Measurements from ENCODE around the gene ADARB2. TPM values are rescaled to one million over a fixed set of nuclear protein-coding genes. Genes with fewer than 3 reads are reported as not detected.

Gene ADARB2
- total RNA-seq, 1 donor from 2014 or later: 0.10 TPM

DNA sequence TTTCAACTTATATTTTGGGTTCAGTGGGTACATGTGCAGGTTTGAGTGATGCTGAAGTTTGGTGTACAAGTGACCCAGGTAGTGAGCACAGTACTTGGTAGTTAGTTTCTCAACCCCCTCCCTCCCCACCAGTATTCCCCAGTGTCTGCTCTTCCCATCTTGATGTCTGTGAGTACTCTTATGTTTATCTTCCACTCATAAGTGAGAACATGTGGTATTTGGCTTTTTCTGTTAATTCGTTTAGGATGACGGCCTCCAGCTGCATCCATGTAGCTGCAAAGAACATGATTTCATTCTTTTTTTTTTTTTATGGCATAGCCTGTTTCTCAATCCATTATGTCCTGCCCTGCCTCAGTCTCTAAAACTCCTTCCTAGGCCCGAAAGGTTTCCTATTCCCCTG, 459.0 kb downstream of the ADARB2 start:
- peak; percentile 54 for DNase-seq

DNA sequence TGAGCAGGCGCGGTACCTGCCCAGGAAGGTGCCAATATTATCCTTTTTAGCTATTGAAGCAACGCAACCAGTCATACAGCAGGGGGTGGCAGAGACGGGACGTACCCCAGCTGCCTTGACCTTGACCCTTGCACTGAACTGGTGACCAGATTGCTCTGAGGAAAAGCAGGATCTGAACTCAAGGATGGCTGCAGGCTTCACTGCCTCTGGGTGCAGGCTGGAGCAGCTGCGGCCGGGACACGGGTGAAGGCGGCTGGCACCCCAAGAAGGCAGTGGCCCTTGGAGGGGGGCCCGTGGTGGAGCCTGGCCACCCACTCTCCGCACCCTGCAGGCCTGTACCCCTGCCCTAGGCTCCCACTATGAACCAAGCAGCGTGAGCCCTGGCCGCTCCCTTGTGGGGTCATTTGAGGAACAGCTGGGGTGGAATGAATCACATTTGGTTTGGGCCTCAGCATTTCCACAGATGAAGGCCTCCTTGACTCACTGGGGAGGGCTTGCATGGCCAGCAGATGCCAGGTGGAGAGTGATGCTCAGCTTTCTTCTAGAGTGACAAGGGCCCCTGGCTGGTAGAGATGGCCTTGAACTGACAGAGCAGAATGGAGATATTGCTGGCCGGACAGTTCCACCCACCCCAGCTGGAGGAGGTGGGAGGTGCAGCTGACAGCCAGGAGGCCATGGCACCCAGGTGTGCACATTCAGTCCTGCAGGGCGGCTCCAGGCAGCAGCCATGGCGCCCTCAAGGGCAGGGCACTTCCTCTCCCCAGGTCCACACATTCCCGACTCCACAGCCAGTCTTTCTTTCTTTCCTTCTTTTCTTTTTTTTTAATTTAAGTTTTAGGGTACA, 462.4 kb downstream of the ADARB2 start:
- DNase-seq: no peak

DNA sequence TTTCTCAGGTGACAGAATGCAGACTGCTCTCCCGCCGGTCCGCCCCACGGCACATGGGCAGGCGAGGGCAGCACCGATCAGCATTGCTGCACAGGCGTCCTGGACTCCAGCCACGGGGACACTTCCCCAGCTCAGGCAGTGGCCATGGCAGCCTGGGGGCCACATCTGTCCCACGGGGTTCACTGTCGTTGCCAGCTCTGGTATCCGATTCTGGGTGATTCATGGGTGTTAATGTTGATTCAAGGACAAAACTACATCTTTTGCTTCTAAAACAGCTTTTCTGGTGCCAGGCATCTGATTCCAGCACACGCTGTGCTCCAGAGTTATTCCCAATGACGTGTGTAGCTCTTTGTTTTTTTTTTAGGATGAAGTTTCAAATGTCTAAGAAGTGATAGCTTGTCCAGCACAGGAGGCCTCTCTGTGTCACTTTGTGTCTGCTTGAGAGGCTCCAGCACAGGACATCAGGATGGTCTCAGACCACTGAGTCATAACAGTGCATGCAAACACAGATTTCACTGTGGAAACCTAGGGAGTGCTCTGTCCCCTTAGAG, 463.1 kb downstream of the ADARB2 start:
- DNase-seq: no peak

DNA sequence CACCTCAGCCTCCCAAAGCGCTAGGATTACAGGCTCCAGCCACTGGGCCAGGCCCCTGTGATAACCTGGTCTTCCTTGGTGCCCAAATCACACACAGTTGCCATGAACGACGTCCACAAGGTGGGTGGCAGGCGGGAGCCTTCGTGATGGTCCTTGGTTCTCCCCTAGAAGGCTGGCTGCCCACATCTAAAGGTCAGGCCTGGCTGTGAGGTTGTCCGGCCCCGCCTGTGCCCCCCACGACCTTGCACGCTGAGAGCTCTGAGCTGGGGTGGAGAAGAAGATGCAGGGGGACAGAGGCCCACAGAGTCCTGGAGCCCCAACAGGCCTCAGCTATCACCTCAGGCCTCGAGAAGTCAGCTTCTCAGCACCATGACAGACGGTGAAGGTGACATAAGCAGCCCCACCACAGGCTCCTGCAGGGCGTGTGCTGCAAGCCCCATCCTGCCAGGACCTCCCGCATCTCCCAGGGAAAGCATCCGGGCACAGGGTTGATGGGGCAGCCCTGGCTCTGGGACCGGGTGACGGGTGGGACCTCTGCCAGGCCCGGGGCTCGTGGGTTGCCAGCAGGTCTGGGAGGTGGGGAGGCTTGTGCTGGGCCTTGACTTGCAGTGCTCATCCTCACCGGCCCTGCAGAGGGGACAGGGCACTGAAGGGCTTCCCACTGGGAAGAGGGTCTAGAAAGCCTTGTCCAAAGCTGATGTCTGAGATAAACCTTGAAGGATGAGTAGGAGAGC, 463.8 kb downstream of the ADARB2 start:
- no peak for DNase-seq

DNA sequence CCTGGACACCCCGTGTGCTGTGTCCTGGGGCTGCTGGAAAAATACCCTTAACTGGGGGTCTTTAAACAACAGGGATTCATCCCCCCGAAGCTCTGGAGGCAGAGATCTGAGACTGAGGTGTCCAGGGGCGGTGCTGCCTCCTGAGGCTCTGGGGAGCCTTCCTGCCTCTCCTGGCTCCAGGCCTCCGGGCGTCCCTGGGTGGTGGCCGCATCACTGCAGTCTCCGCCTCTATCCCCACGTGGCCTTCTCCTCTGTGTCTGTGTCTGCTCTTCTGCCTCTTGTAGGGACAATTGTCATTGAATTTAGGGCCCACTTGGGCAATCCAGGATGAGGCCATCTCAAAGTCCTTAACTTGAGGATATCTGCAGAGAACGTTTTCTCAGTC, 464.6 kb downstream of the ADARB2 start:
- DNase-seq: no peak

DNA sequence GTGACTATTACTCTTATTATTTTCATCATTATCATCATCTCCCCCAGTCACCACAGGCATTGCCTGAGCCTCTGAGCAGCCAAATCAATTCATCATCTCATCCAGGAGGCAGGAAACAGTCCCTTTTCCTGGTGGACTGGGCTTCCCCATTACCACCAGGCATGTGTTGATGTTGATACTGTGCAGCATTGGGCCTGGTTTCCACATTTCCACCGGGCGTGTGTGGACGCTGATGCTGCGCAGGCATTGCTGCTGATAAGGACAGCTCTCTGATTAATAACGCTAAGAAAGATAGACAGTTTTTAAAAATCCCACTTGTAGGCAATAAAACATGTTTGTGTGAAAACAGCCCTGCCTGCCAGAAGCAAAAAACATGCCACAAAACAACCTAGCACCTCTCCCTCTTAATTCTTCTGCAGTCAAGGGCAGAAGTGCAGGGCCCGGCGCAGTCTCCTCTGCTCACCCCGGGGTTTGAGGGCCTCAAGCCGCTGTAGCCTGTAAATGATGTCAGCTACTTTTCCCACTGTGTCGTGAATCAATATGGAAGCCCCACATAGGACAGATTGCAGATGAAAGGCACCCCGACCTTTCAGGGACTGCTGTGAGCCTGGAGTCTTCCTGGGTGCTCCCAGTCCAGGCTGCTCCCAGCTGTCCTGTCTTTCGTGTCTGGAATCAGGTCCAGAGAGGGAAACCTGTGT, 465.1 kb downstream of the ADARB2 start:
- no peak for DNase-seq

DNA sequence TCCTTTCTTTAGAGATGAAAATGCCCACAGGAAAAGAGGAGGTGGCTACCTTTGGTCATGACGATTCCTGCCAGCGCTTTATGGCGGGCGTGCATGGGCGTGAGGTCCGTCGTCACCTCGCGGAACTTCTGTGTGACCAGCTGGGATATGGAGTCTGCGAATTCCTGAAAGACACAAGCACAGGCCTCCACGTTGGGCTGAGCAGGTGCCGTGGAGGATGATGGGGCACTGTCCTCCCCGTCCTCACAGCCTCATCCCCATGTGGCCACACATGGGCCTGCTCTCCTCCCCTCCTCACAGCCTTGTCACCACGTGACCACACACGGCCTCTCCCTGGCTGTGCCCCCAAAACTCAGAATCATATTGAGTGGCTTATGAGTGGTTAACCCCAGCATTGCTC, 466.4 kb downstream of the ADARB2 start:
- no peak for DNase-seq

DNA sequence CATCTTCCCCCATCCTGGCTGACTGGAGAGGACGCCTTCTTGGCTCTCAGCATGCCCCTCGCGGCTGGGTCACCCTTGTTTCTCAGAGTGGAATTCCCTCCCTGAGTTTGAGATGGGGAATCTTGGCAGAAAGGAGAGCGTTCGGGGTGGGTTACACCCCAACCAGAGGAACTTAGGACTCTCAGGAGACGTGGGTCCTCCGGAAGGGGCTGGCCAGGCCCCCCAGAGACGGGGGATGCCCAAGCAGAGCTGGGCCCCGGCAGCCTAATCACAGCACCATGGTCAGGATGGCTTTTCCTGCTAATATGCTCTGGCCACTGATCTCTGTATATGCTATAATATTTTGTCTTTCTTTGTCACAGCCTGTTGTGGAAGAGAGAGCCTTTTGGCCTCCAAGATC, 466.8 kb downstream of the ADARB2 start:
- DNase-seq: no peak

DNA sequence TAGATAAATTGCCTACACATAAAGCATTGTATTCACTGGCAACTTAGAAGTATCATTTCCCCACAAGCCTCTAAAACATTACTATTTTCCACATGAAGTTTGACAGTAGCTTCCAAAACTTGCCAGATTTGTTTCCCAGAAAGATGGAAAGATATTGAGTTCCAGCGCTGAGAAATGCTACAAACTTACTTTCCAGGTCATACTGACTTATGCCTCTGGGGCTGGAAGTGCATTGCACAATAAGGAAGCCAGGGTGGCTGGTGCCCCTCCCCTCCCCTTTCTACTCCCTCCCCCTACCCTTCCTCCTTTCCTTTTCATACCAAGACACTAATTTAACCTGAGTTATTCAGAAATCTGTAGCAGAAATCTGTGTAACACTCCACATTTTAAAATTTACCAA, 468.5 kb downstream of the ADARB2 start:
- no peak for DNase-seq

DNA sequence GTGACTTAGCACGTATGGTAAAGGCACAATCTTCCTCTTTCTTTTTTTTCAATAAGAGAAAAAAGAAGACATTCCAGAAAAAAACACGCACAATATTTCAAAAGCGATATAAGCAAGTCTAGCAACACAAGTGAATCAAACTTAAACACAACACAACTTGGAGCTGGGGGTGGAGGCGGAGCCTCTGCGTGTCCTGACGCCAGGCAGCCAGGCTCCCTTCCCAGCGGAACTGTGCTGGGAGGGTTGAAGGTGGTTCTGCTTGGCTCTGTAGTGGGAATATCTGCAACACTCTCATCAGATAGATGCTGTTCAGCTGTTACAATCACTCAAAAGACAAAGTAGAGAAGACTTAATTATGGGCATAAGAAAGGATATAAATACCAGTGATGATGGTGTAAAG, 469.8 kb downstream of the ADARB2 start:
- DNase-seq: peak; percentile 40

DNA sequence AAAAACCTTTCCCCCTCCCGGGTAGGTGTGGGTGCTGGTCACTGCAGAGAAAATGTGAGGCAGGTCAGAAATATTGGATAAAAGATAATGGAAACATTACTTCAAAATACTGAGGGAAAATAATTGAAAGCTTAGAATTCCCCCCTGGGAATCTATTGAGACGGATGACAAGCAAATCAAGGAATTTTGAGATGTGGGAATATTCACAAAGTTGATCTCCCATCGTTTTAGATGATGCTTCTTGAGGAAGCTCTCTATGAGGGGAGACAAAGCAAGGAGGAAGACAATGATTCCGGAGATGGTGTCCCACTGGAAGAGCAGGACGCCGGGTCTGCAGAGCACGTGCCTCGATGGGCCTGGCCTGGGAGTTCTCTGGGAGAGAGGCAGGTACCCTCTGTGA, 470.2 kb downstream of the ADARB2 start:
- no peak for DNase-seq

DNA sequence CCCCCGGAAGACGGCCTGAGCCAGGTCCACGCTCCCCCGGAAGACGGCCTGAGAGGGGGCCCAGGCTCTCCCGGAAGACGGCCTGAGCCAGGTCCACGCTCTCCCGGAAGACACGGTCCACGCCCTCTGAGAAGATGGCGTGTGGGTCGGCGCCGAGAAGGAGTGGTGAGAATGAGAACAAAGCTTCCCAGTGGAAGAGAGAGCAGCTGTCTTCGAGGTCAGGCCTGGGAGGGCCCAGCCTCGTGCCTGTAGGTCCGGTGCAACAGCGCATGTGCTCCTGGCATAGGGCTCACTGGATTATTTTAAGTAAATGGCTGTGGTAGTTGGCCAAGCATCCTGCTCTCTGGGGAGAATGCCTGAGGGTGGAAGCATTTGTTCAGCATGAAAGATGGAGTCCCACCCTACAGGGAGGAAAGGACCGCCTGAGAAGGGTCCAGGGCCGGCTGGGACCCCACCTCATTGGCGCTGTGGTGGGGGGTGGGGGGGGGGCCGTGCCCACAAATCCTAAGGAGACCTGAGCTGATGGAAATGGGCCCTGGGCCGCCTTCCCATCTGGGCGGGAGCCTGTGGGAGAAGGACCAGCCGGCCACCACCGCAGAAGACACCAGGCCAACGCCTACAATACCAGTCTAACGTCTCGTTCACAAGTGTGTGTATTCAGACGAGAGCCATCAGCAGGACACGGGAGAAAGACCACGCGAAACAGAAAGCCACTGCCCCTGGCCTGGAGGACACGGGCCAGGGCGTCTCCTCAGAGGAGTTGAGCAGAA, 471.1 kb downstream of the ADARB2 start:
- DNase-seq: no peak

DNA sequence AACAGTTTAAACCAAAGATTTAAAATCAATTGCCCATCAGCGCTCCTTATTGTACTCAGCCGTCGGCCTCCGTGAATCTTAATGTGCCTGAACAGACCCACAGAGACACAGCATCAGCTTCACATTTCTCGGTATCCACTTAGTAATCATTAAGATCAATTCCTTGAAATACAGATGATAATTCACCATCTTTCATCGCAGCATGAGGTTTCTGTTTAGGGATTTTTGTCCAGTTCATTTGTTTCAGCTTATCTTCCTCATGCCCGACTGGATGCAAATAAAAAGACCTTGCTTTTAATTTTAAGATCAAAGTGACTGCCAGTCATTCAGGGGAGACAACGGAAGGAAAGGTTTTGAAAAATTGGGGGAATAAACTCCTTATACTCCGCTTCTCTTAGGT, 473.3 kb downstream of the ADARB2 start:
- DNase-seq: no peak

DNA sequence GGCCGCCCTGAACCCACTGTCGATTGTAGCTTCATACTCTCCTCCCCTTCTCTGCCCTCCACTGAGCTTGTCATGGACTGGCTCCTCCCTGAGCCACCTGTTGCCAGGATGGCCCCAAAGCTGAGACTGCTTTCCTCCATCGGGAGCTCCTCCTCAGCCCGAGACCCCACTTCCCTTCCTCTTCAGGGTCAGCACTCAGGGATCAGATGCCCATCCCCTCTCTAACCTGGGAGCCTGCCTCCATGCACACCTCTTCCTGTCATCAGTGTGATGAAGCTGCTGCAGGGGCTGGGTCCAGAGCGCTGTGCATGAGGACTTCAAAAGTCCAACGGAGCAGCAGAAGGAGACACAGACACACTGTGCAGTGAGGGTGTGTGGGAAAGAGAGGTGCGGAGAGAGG, 480.1 kb downstream of the ADARB2 start:
- DNase-seq: no peak

DNA sequence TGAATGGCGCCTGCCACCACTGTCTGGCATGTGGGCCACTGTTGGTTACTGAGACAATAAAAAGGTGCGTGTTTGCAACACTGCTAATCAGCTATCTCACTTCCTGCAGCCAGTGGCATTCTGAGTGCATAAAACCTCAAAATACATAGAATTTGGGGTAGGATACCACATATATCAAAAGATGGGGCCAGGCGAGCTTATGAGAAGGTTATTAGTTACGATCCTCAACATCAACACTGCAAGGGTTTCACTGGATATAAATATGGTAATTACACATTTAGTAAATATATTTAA, 480.9 kb downstream of the ADARB2 start:
- DNase-seq: no peak

DNA sequence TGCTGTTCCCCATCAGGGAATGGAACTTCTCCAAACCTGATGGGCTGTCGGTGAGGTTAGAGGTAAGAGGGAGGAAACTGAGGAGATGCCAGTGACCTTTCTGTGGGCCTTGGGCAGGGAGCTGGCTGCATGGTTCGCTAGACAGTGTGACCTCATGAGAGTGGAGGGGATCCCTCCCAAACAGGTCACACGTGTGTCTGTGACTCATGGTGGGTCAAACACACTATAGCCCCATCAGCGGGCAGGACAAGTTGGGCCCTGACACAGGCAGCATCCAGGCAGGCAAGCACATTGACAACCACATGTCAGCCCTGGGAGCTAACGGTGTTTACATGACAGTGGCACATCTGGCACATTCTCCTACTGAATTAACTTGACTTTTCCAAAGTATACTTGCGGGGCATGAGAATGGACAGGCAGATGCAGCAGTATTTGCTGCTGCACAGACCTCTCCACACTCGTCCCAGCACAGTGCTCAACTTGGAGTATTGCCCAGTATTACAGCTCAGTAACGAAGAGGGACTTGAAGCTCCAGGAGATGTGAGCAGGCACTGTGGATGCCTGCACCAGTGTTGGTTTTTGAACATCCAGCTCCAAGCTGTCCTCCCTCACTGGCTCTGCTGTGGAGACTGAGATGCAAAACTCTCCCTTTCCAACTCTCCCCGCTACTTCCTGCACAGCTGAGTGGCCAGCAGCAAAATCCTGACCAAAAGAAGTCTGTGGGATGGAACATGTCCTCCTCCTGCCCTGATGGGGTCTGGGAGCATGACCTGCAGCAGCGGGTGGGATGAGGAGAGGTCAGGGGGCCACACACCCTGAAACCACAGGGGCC, 481.5 kb downstream of the ADARB2 start:
- no peak for DNase-seq

DNA sequence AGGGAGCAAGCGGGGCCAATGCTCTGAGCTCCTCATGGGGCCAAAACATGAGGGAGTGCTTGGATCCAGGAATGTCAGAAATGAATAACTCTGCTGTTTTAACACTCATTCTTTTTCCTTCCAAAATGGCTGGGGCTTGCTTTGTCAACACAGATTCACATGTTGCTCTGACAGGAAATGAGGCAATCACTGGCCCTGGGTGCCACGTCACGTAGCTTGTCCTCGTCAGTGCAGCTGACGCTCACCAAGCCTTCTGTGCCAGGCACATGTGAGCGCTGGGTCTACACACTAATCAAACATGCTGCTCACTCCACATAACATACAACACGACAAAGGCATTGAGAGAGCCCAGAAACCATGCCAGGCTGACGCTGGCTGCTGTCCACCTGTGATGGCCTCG, 482.2 kb downstream of the ADARB2 start:
- no peak for DNase-seq

DNA sequence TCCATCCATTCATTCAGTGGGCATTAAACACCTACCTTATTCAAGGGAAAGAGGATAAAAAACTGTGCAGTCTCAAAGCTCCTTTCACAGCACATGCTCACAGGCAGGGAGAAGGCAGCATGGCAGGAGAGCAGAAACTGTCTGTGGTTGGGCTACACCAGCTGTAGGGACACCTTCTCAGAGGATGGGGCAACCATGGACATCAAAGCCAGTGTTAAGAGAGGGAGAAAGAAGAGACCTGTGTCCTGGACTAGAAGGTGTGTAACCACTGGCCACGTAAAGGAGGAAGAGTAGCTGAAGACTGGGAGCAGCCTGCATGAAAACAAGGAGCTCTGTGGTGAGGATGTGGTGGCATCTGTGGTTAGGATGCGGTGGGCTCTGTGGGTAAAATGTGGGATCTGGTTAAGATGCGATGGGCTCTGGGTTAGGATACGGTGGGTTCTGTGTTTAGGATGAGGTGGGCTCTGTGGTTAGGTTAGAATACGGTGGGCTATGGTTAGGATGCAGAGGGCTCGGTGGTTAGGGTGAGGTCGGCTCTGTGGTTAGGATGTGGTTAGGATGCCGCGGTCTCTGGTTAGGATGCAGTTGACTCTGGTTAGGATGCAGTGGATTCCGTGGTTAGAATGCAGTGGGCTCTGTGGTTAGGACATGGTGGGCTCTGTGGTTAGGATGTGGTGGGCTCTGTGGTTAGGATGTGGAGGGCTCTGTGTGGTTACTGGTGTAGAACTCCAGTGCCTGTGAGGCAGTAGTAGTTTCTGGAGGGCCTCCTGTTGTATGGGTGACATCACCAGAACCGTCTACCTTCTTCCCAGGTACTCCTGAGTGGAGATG, 483.6 kb downstream of the ADARB2 start:
- DNase-seq: no peak

DNA sequence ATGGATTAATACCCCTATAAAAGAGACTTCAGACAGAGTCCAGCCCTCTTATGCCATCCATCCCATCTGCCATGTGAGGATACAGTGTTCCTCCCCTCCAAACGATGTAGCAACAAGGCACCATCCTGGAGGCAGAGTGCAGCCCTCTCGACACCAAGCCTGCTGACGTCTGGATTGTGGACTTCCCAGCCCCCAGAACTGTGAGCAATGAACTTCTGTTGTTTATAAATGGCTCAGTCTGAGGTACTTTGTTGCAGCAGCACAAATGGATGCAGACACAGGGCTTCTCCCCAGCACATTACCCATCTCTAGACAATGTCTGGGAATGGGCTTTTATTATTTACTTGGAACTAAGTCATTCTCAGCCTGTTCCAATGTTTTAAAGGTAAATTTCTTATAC, 485.6 kb downstream of the ADARB2 start:
- DNase-seq: no peak

DNA sequence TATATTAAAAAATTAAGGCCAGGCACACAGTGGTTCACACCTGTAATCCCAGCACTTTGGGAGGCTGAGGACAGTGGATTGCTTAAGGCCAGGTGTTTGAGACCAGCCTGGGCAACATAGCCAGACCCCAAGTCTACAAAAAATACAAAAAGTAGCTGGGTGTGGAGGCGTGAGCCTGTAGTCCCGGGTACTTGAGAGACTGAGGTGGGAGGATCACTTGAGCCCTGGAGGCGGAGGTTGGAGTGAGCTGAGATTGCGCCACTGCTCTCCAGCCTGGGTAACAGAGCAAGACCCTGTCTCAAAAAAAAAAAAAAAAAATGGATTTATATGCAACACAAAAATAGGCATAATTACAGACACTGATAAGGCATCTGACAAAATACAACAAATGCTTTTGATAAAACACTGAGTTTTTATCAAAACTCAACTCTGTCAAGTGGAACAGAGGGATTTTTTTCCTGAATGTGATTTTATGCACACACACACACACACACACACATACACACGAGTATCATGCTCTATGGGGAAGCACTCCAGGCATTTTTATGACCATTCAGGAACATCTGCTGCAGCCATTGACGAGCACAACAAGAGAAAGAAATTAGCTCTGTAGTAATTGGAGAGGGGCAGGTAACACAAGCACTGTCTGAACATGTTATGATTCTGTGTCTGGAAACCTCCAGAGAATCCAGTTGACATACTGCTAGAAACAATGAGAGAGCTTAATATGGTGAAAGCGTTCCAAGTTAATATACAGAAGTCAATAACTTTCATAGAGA, 488.0 kb downstream of the ADARB2 start:
- DNase-seq: no peak
